SK-N-MC (cell line): ENCODE data around the gene AHNAK.
"Not testable (repeated sequence)": the region's sequence is repeated elsewhere in the genome, so short reads cannot be mapped to it uniquely, and the experiment has no call there.

ENCODE experiments used
- DNase-seq: peaks from one replicate; pipeline ENCODE4 v3.0.0-alpha.2; 2011; ENCODE audit warnings: low read depth, low spot score
- H3K27ac ChIP-seq: fragments of 200-600 bp; sonication (generic); 2 replicates; pipeline ENCODE4 v1.5.1; 2016; ENCODE audit warnings: mixed run types
- H3K36me3 ChIP-seq: fragments of 200-600 bp; sonication (generic); 2 replicates; pipeline ENCODE4 v1.6.1; 2017; ENCODE audit warnings: antibody characterized with exemption, low read length, mixed read lengths; ENCODE audit not compliant: insufficient read depth
- H3K4me3 ChIP-seq: fragments of 200-600 bp; sonication (generic); 2 replicates; pipeline ENCODE4 v1.5.1; 2016
- H3K9ac ChIP-seq: fragments of 200-600 bp; sonication (generic); 2 replicates; pipeline ENCODE4 v1.8.0; 2017; ENCODE audit warnings: mixed run types, mixed read lengths; ENCODE audit not compliant: insufficient read length
- H3K9me3 ChIP-seq: fragments of 200-600 bp; sonication (generic); 2 replicates; pipeline ENCODE4 v1.6.1; 2017; ENCODE audit warnings: low read depth, mild to moderate bottlenecking, antibody characterized with exemption, low read length, moderate library complexity, mixed read lengths
- EZH2 ChIP-seq: fragments of 200-600 bp; sonication (generic); IDR thresholded peaks from one replicate; pipeline ENCODE4 v1.6.1; 2017; ENCODE audit warnings: antibody characterized with exemption
- FOXP2 ChIP-seq: optimal IDR thresholded peaks from 2 replicates; pipeline ENCODE3; 2011; ENCODE audit warnings: mild to moderate bottlenecking, moderate library complexity; ENCODE audit not compliant: insufficient read depth; ENCODE audit errors: extremely low read length, control extremely low read depth
- POLR2AphosphoS5 ChIP-seq: IDR thresholded peaks from 2 replicates; pipeline ENCODE4 v1.6.1; 2012; ENCODE audit warnings: mild to moderate bottlenecking, low read depth, low read length, borderline replicate concordance

Gene AHNAK

GRCh38 chr11:62457478-62457877, 89.1 kb downstream of the AHNAK start:
- TF ChIP-seq POLR2AphosphoS5 (no peak), FOXP2 (no peak), EZH2 (no peak)
- Histone ChIP-seq H3K9me3 (no peaks in the 10 kb centered on the region), H3K27ac (no peak overlapping the region), H3K9ac (no peak overlapping the region), H3K4me3 (no peak overlapping the region), H3K36me3 (no peaks in the 10 kb centered on the region)
- DNase-seq: no peak

GRCh38 chr11:62456630-62457029, 90.0 kb downstream of the AHNAK start:
- H3K9ac ChIP-seq: no peak overlapping the region
- DNase-seq: no peak
- no peak for TF ChIP-seq EZH2
- TF ChIP-seq FOXP2: no peak
- TF ChIP-seq POLR2AphosphoS5: no peak
- no peaks in the 10 kb centered on the region for H3K9me3 ChIP-seq
- H3K4me3 ChIP-seq: no peak overlapping the region
- no peaks in the 10 kb centered on the region for H3K36me3 ChIP-seq
- H3K27ac ChIP-seq: no peak overlapping the region

DNA sequence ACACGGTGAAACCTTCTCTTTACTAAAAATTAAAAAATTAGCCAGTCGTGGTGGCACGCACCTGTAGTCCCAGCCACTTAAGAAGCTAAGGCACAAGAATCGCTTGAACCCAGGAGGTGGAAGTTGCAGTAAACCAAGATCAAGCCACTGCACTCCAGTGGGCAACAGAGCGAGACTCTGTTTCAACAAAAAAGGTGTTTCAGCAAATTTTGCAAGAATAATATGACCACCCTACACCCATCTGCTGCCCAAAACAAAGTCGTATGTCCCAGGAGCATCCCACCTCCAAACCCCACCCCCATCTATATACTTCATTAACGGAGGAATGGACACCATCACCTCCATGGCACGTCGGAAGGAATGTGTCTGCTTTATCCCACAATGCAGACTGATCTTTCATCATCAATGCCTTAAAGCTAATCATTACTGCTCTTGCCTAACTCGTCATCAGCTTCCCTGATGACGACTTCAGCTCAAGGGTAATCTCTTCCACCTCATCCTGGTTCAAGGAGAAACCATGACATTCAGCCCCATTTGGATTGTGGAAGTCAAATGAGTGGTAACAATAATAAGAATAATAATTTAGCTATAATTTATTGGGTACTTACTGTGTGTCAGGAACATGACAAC, 93.7 kb downstream of the AHNAK start:
- no peak for TF ChIP-seq FOXP2
- TF ChIP-seq POLR2AphosphoS5: no peak
- no peak for TF ChIP-seq EZH2

GRCh38 chr11:62452261-62452660, 94.3 kb downstream of the AHNAK start:
- no peaks in the 10 kb centered on the region for H3K36me3 ChIP-seq
- no peak overlapping the region for H3K4me3 ChIP-seq
- TF ChIP-seq POLR2AphosphoS5: no peak
- no peak for TF ChIP-seq FOXP2
- DNase-seq: no peak
- no peak overlapping the region for H3K9ac ChIP-seq
- H3K9me3 ChIP-seq: no peaks in the 10 kb centered on the region
- H3K27ac ChIP-seq: no peak overlapping the region

More for the DNA sequence above, 93.7 kb downstream of the AHNAK start:
- Histone ChIP-seq H3K27ac (no peak overlapping the region), H3K9me3 (no peaks in the 10 kb centered on the region), H3K9ac (no peak overlapping the region), H3K36me3 (no peaks in the 10 kb centered on the region), H3K4me3 (no peak overlapping the region)
- no peak for DNase-seq

- DNase-seq: no peak
- Histone ChIP-seq H3K4me3 (no peak overlapping the region), H3K9me3 (no peaks in the 10 kb centered on the region), H3K27ac (no peak overlapping the region), H3K9ac (no peak overlapping the region), H3K36me3 (no peaks in the 10 kb centered on the region)
- no peak for TF ChIP-seq POLR2AphosphoS5
- TF ChIP-seq FOXP2: no peak
- no peak for TF ChIP-seq EZH2
These were observed 95.4 kb downstream of the AHNAK start for GRCh38 chr11:62451241-62451621.

- no peak for DNase-seq
- TF ChIP-seq POLR2AphosphoS5 (no peak), FOXP2 (no peak), EZH2 (no peak)
- H3K9ac ChIP-seq: no peak overlapping the region
- no peak overlapping the region for H3K4me3 ChIP-seq
- no peaks in the 10 kb centered on the region for H3K9me3 ChIP-seq
- no peak overlapping the region for H3K27ac ChIP-seq
- no peaks in the 10 kb centered on the region for H3K36me3 ChIP-seq
These were observed 95.9 kb downstream of the AHNAK start for GRCh38 chr11:62450543-62451240.

DNA sequence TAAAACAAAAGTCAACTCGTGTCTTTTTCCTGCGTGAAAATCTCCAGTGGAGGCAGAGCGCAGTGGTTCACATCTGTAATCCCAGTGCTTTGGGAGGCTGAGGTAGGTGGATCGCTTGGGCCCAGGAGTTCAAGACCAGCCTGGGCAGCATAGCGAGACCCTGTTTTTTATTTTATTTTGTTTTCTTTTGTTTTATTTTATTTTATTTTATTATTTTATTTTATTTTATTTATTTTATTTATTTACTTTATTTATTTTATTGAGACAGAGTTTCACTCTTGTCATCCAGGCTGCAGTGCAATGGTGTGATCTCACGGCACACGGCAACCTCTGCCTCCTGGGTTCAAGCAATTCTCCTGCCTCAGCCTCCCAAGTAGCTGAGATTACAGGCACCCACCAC, 96.7 kb downstream of the AHNAK start:
- H3K36me3 ChIP-seq, H3K27ac ChIP-seq: not testable (repeated sequence)

GRCh38 chr11:62449451-62449851, 97.2 kb downstream of the AHNAK start:
- no peak for DNase-seq
- H3K36me3 ChIP-seq: no peaks in the 10 kb centered on the region
- TF ChIP-seq FOXP2: no peak
- TF ChIP-seq POLR2AphosphoS5: no peak
- TF ChIP-seq EZH2: no peak
- no peak overlapping the region for H3K4me3 ChIP-seq
- no peak overlapping the region for H3K9ac ChIP-seq
- H3K9me3 ChIP-seq: no peaks in the 10 kb centered on the region
- H3K27ac ChIP-seq: no peak overlapping the region

More for the DNA sequence above, 96.7 kb downstream of the AHNAK start:
- not testable (repeated sequence) for H3K4me3 ChIP-seq, DNase-seq, H3K9me3 ChIP-seq, H3K9ac ChIP-seq

GRCh38 chr11:62446091-62446490, 100.5 kb downstream of the AHNAK start:
- H3K9ac ChIP-seq: no peak overlapping the region
- H3K9me3 ChIP-seq: no peaks in the 10 kb centered on the region
- H3K27ac ChIP-seq: no peak overlapping the region
- DNase-seq: no peak
- no peaks in the 10 kb centered on the region for H3K36me3 ChIP-seq
- H3K4me3 ChIP-seq: no peak overlapping the region
- no peak for TF ChIP-seq EZH2
- TF ChIP-seq FOXP2: no peak
- TF ChIP-seq POLR2AphosphoS5: no peak
